Smooth muscle cell (in vitro differentiated cells): ENCODE measurements around the gene SGCD. TPM values are rescaled to one million over a fixed set of nuclear protein-coding genes. Genes with fewer than 3 reads are reported as not detected.

ENCODE experiments used
- DNase-seq: peaks from one replicate; lab custom pipeline; 2025; ENCODE audit not compliant: unreplicated experiment; lab: John Stamatoyannopoulos, UW
- H2AFZ ChIP-seq: fragments of 200-600 bp; sonication (generic); 2 replicates; pipeline ENCODE4 v1.6.0; 2016; ENCODE audit warnings: antibody characterized with exemption, low read depth, mild to moderate bottlenecking
- H3F3A ChIP-seq: fragments of 200-600 bp; sonication (generic); 2 replicates; pipeline ENCODE4 v1.6.0; 2017; ENCODE audit warnings: antibody characterized with exemption, low read depth
- H3K27ac ChIP-seq: fragments of 200-600 bp; sonication (generic); 2 replicates; pipeline ENCODE4 v1.5.1; 2016; ENCODE audit warnings: low read depth, mild to moderate bottlenecking
- H3K27me3 ChIP-seq: fragments of 200-600 bp; sonication (generic); 2 replicates; pipeline ENCODE4 v1.6.1; 2016; ENCODE audit warnings: low read depth, mild to moderate bottlenecking
- H3K36me3 ChIP-seq: fragments of 200-600 bp; sonication (generic); 2 replicates; pipeline ENCODE4 v1.5.1; 2016; ENCODE audit warnings: low read depth
- H3K4me1 ChIP-seq: fragments of 200-600 bp; sonication (generic); 2 replicates; pipeline ENCODE4 v1.5.1; 2016; ENCODE audit warnings: low read depth
- H3K4me2 ChIP-seq: fragments of 200-600 bp; sonication (generic); 2 replicates; pipeline ENCODE4 v1.6.0; 2016; ENCODE audit warnings: mild to moderate bottlenecking
- H3K4me3 ChIP-seq: fragments of 200-600 bp; sonication (generic); 2 replicates; pipeline ENCODE4 v1.5.1; 2016; ENCODE audit warnings: mild to moderate bottlenecking
- H3K79me2 ChIP-seq: fragments of 200-600 bp; sonication (generic); 2 replicates; pipeline ENCODE4 v1.6.0; 2016; ENCODE audit warnings: low read depth, mild to moderate bottlenecking
- H3K9ac ChIP-seq: fragments of 200-600 bp; sonication (generic); 2 replicates; pipeline ENCODE4 v1.6.0; 2016; ENCODE audit warnings: low read depth
- H3K9me3 ChIP-seq: fragments of 200-600 bp; sonication (generic); replicated peaks from 2 replicates; pipeline ENCODE4 v1.5.1; 2016; ENCODE audit warnings: low read depth
- H4K20me1 ChIP-seq: fragments of 200-600 bp; sonication (generic); 2 replicates; pipeline ENCODE4 v1.6.0; 2016; ENCODE audit warnings: low read depth
- CTCF ChIP-seq: fragments of 200-600 bp; sonication (generic); IDR thresholded peaks from 2 replicates; pipeline ENCODE4 v1.5.1; 2017; ENCODE audit warnings: borderline replicate concordance, mild to moderate bottlenecking, antibody characterized with exemption; ENCODE audit not compliant: insufficient read depth, poor library complexity, severe bottlenecking
- WGBS: methylation state at CpG from one replicate; pipeline ENCODE4 v1.1.7; 2016; ENCODE audit warnings: low lambda C conversion rate; 5-methylcytosine and 5-hydroxymethylcytosine counted together
- polyA plus RNA-seq: library from polyadenylated mRNA; unstranded; fragments of >200 nt; fragmentation: Nextera tagmentation; extraction: Ambion mirVana; gene quantifications from 2 replicates; pipeline ENCODE4 v1.2.1, GENCODE V29; 2016
- total RNA-seq: library from RNA; depleted of rRNA; stranded (reverse); fragments of >200 nt; gene quantifications from 2 replicates; pipeline ENCODE4 v1.2.3, GENCODE V29; 2014

SGCD gene
- total and polyA plus RNA-seq, 2 experiments from 2014 or later: 1.6 to 3.5 TPM

GRCh38 chr5:156758011-156758791 lies 431.2 kb downstream of the SGCD start:
- Histone ChIP-seq H3K9me3 (no peaks in the 10 kb centered on the region), H3K36me3 (no peaks in the 10 kb centered on the region), H3K9ac (no peak overlapping the region), H3K79me2 (no peaks in the 10 kb centered on the region), H4K20me1 (no peaks in the 10 kb centered on the region), H3K27ac (no peak overlapping the region), H3F3A (no peaks in the 10 kb centered on the region), H2AFZ (no peak overlapping the region), H3K4me2 (no peak overlapping the region), H3K4me3 (no peak overlapping the region), H3K27me3 (no peaks in the 10 kb centered on the region), H3K4me1 (no peaks in the 10 kb centered on the region)
- no peak for DNase-seq
- TF ChIP-seq CTCF: no peak
- WGBS: 86% methylated on average over 2 of the region's 2 CpGs

GRCh38 chr5:156759156-156759555 lies 432.2 kb downstream of the SGCD start:
- no peak for TF ChIP-seq CTCF
- H3K36me3 ChIP-seq: no peaks in the 10 kb centered on the region
- no peaks in the 10 kb centered on the region for H3K27me3 ChIP-seq
- H3K79me2 ChIP-seq: no peaks in the 10 kb centered on the region
- H3K9ac ChIP-seq: no peak overlapping the region
- 94% methylated on average over 11 of the region's 11 CpGs for WGBS
- H3K27ac ChIP-seq: no peak overlapping the region
- no peak overlapping the region for H2AFZ ChIP-seq
- no peaks in the 10 kb centered on the region for H3K4me1 ChIP-seq
- H3K4me3 ChIP-seq: no peak overlapping the region
- no peaks in the 10 kb centered on the region for H3K9me3 ChIP-seq
- H3F3A ChIP-seq: no peaks in the 10 kb centered on the region
- DNase-seq: no peak
- H4K20me1 ChIP-seq: no peaks in the 10 kb centered on the region
- H3K4me2 ChIP-seq: no peak overlapping the region

- TF ChIP-seq CTCF: no peak
Observed at GRCh38 chr5:156762771-156763170, 435.8 kb downstream of the SGCD start.

More at GRCh38 chr5:156762771-156763170, 435.8 kb downstream of the SGCD start:
- no peaks in the 10 kb centered on the region for H3F3A ChIP-seq
- H3K36me3 ChIP-seq: no peaks in the 10 kb centered on the region
- no peak for DNase-seq
- H3K9me3 ChIP-seq: no peaks in the 10 kb centered on the region
- no peaks in the 10 kb centered on the region for H3K79me2 ChIP-seq
- H3K27me3 ChIP-seq: no peaks in the 10 kb centered on the region
- H3K27ac ChIP-seq: no peak overlapping the region
- H3K4me1 ChIP-seq: no peaks in the 10 kb centered on the region
- H3K9ac ChIP-seq: no peak overlapping the region
- no peak overlapping the region for H3K4me2 ChIP-seq
- H4K20me1 ChIP-seq: no peaks in the 10 kb centered on the region
- no peak overlapping the region for H3K4me3 ChIP-seq
- H2AFZ ChIP-seq: no peak overlapping the region
